GM12891 (cell line): ENCODE measurements around the gene KRTAP23-1.

ENCODE experiments used
- POLR2A ChIP-seq: IDR thresholded peaks from 2 replicates; pipeline ENCODE4 v1.6.1; 2011; ENCODE audit warnings: low read depth, low read length, control low read depth
- POU2F2 ChIP-seq: IDR thresholded peaks from 2 replicates; pipeline ENCODE4 v1.6.1; 2011; ENCODE audit warnings: low read depth, mild to moderate bottlenecking, control low read depth, low read length, moderate library complexity
- TAF1 ChIP-seq: IDR thresholded peaks from 2 replicates; pipeline ENCODE4 v1.6.1; 2011; ENCODE audit warnings: low read depth, low read length, control low read depth

DNA sequence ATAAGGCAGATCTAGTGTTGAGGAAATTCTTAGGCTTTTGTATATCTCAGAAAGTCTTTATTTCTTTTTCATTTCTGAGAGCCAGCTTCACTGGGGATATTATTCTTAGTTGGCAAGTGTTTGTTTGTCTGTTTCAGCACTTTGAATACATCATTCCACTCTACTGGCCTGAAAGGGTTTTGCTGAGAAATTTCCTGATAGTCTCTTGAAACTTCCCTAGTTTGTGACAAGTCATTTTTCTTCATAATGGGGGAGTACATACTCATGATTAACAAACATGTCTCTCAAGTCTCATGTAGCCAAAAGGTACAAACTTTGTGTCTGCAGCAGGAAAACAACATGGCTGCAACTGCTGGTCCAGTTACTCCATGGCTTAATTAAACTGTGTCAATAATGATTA, 22.0 kb downstream of the KRTAP23-1 start:
- TF ChIP-seq POLR2A (no peak), TAF1 (no peak), POU2F2 (no peak)
